Mammary epithelial cell (primary cell): ENCODE results near the gene SPTLC1.

Experiments used
- CTCF ChIP-seq, 2 donors: IDR thresholded peaks in 1 of 2; conservative IDR thresholded peaks in 1 of 2; 2 replicates each; pipeline ENCODE4 v1.5.1; 2011 to 2012; ENCODE audit warnings: inconsistent platforms in 2 of 2, low read length in 2 of 2, mild to moderate bottlenecking in 2 of 2, control low read depth in 1 of 2, low read depth in 1 of 2; ENCODE audit not compliant: insufficient read depth in 1 of 2; ENCODE audit errors: extremely low read depth in 1 of 2
- EZH2 ChIP-seq: IDR thresholded peaks from 2 replicates; pipeline ENCODE4 v1.6.1; 2012; ENCODE audit warnings: low read length, inconsistent platforms, borderline replicate concordance

DNA sequence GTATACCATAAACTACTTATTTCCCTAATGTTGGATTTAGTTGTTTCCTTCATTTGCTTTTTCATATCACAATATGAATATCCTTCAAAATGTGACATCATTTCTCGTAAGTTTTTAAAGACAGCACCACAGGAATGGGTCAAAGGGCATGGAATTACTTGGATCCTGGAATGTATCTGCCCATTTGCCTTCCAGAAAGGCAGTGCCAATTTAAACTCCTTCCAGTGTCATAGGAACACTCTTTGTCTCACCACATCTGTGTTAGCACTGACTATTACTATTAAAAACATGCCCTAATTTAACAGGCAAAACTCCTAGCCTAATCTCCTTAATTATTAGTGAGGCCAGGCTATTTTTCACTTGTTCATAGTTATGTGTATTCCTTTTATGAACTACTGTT lies 58.0 kb downstream of the SPTLC1 start:
- TF ChIP-seq CTCF (conservative IDR thresholded peaks at IDR 0.05 in 1 of 2, IDR thresholded peaks at IDR 0.05 in 1 of 2; ENCODE audit: extremely low read depth in 1 of 2, insufficient read depth in 1 of 2, low read depth in 1 of 2, low read length in 2 of 2): no peak
- no peak for TF ChIP-seq EZH2
